ENCODE results near the gene GPHN.
"Not testable (repeated sequence)": the region's sequence is repeated elsewhere in the genome, so short reads cannot be mapped to it uniquely, and the experiment has no call there.

The GPHN gene

GRCh38 chr14:66827182-66827581 lies 319.2 kb downstream of the GPHN start:
- no peak for DNase-seq

- no peak for DNase-seq
These were observed 323.2 kb downstream of the GPHN start for GRCh38 chr14:66831173-66831572.

GRCh38 chr14:66833816-66834215 lies 325.9 kb downstream of the GPHN start:
- DNase-seq = no peak

GRCh38 chr14:66837436-66837835 lies 329.5 kb downstream of the GPHN start:
- not testable (repeated sequence) for DNase-seq

GRCh38 chr14:66842911-66843512 lies 335.1 kb downstream of the GPHN start:
- no peak for DNase-seq

- no peak for DNase-seq
These were observed 342.4 kb downstream of the GPHN start for GRCh38 chr14:66850258-66850888.

- DNase-seq = no peak
These were observed 345.4 kb downstream of the GPHN start for GRCh38 chr14:66853311-66853710.

GRCh38 chr14:66857867-66858266 lies 349.9 kb downstream of the GPHN start:
- no peak for DNase-seq

- DNase-seq = no peak
These were observed 351.2 kb downstream of the GPHN start for GRCh38 chr14:66859063-66859671.

- no peak for DNase-seq
These were observed 373.6 kb downstream of the GPHN start for GRCh38 chr14:66881596-66881995.

GRCh38 chr14:66884149-66884548 lies 376.2 kb downstream of the GPHN start:
- no peak for DNase-seq

GRCh38 chr14:66900719-66901118 lies 392.8 kb downstream of the GPHN start:
- no peak for DNase-seq

GRCh38 chr14:66910311-66910840 lies 402.4 kb downstream of the GPHN start:
- no peak for DNase-seq

- DNase-seq = no peak
These were observed 408.5 kb downstream of the GPHN start for GRCh38 chr14:66916421-66916820.

GRCh38 chr14:66918527-66918926 lies 410.6 kb downstream of the GPHN start:
- no peak for DNase-seq

- DNase-seq = no peak
These were observed 412.2 kb downstream of the GPHN start for GRCh38 chr14:66920196-66920595.

- DNase-seq = no peak
These were observed 415.3 kb downstream of the GPHN start for GRCh38 chr14:66923251-66923650.

- no peak for DNase-seq
These were observed 431.5 kb downstream of the GPHN start for GRCh38 chr14:66939409-66939808.

GRCh38 chr14:66944872-66945271 lies 436.9 kb downstream of the GPHN start:
- DNase-seq = no peak

GRCh38 chr14:66955159-66955558 lies 447.2 kb downstream of the GPHN start:
- no peak for DNase-seq

GRCh38 chr14:66959437-66960050 lies 451.6 kb downstream of the GPHN start:
- no peak for DNase-seq

GRCh38 chr14:66965831-66966230 lies 457.9 kb downstream of the GPHN start:
- no peak for DNase-seq

- DNase-seq = no peak
These were observed 464.5 kb downstream of the GPHN start for GRCh38 chr14:66972469-66972868.

Measured in activated CD4-positive, CD25-positive, alpha-beta regulatory T cell treated with anti-CD3 and anti-CD28 coated beads, Interleukin-2, amount 50 U/mL, for 72 hours (primary cell).